Activated CD8-positive, alpha-beta memory T cell treated with anti-CD3 and anti-CD28 coated beads, Interleukin-2, amount 10 ng/mL, durations not matched to agents 7 days and 5 days (primary cell): ENCODE measurements around the gene ACTL7A. TPM values are rescaled to one million over a fixed set of nuclear protein-coding genes. Genes with fewer than 3 reads are reported as not detected.
A peak's percentile ranks its signal among the peaks of the same experiment; 100 is the strongest.
"Not testable (repeated sequence)": the region's sequence is repeated elsewhere in the genome, so short reads cannot be mapped to it uniquely, and the experiment has no call there.

Experiments
- ATAC-seq: fragments of 150-1000 bp; cut with Tn5 transposase; one replicate; pipeline ENCODE4 v1.10.0; 2021; ENCODE audit warnings: moderate library complexity
- CTCF ChIA-PET: fragments of 350-600 bp; sonication (Branson Sonifier 250); formaldehyde crosslinking; loops from one replicate; lab custom pipeline; 2021; ENCODE audit warnings: antibody characterized with exemption; lab: Charles Lee
- DNase-seq: peaks from one replicate; pipeline ENCODE4 v3.0.0-alpha.2; 2020
- H3K27ac Mint-ChIP-seq: one replicate; pipeline ENCODE4 v1.8.0; 2021; ENCODE audit warnings: mild to moderate bottlenecking, mixed read lengths
- H3K27me3 Mint-ChIP-seq: one replicate; pipeline ENCODE4 v1.8.0; 2021; ENCODE audit warnings: mixed read lengths
- H3K36me3 Mint-ChIP-seq: one replicate; pipeline ENCODE4 v1.8.0; 2021; ENCODE audit warnings: mild to moderate bottlenecking, mixed read lengths
- H3K4me1 Mint-ChIP-seq: one replicate; pipeline ENCODE4 v1.8.0; 2021; ENCODE audit warnings: mixed read lengths
- H3K4me3 Mint-ChIP-seq: one replicate; pipeline ENCODE4 v1.8.0; 2021; ENCODE audit warnings: mild to moderate bottlenecking, moderate library complexity, mixed read lengths
- H3K9me3 Mint-ChIP-seq: one replicate; pipeline ENCODE4 v1.8.0; 2022; ENCODE audit warnings: low read depth, mixed read lengths
- total RNA-seq, 2 experiments: library from RNA; stranded (reverse); gene quantifications; one replicate each; pipeline ENCODE4 v1.2.3, GENCODE V29; 2021

Gene ACTL7A
- total RNA-seq, 2 experiments from 2014 or later, result not detected

GRCh38 chr9:108874058-108874788 is 12.2 kb downstream of the ACTL7A start:
- ATAC-seq (no peak), DNase-seq (no peak)
- H3K9me3 Mint-ChIP-seq, result peaks cover 6% of the 10 kb centered on the region
- H3K4me1 Mint-ChIP-seq, result no peaks in the 10 kb centered on the region
- H3K4me3 Mint-ChIP-seq, result no peak overlapping the region
- CTCF ChIA-PET, result no interaction called here
- peaks cover 47% of the 10 kb centered on the region for H3K36me3 Mint-ChIP-seq
- no peaks in the 10 kb centered on the region for H3K27me3 Mint-ChIP-seq
- H3K27ac Mint-ChIP-seq, result no peak overlapping the region

- peaks cover 45% of the 10 kb centered on the region for H3K36me3 Mint-ChIP-seq
- H3K4me3 Mint-ChIP-seq, result no peak overlapping the region
- H3K9me3 Mint-ChIP-seq, result peaks cover 6% of the 10 kb centered on the region
- no peak overlapping the region for H3K27ac Mint-ChIP-seq
- CTCF ChIA-PET, result no interaction called here
- no peaks in the 10 kb centered on the region for H3K27me3 Mint-ChIP-seq
- DNase-seq (no peak), ATAC-seq (no peak)
- H3K4me1 Mint-ChIP-seq, result no peaks in the 10 kb centered on the region
Observed at GRCh38 chr9:108876425-108876824, 14.4 kb downstream of the ACTL7A start.

- Mint-ChIP-seq H3K27me3 (no peaks in the 10 kb centered on the region), H3K36me3 (peaks cover 43% of the 10 kb centered on the region), H3K9me3 (no peaks in the 10 kb centered on the region)
Observed at GRCh38 chr9:108877524-108877923, 15.5 kb downstream of the ACTL7A start.

DNA sequence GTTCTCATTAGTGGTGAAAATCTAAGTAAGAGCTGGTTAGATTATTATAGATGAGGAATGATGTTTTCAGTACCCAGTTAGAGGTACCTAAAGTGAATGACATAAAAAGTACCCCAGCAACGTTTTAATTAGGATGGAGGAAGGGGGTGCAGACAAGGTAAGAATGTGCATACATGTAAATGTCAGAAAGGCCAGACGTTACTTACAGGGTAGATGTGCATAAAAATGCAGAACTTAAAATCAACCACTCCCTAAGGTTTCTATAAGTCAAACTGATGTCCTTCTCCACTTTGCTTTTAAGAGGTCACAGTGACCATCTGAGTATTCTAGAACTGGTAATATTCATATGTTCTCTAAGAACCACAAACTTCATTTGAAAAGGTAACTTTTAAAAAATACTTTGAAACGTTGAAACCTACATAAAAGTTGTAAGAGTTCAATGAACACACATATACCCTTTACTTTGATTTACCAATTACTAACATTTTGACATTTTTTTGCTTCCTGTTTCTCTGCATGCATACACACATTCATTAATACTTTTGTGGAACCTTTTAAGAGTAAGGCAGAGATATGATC is 18.8 kb downstream of the ACTL7A start:
- Mint-ChIP-seq H3K9me3 (no peaks in the 10 kb centered on the region), H3K4me3 (no peak overlapping the region), H3K27me3 (no peaks in the 10 kb centered on the region), H3K4me1 (peaks cover 3% of the 10 kb centered on the region), H3K27ac (no peak overlapping the region), H3K36me3 (peaks cover 39% of the 10 kb centered on the region)
- no peak for DNase-seq
- ATAC-seq, result no peak
- CTCF ChIA-PET, result no interaction called here

More at GRCh38 chr9:108877524-108877923, 15.5 kb downstream of the ACTL7A start:
- Mint-ChIP-seq H3K4me3 (no peak overlapping the region), H3K4me1 (no peaks in the 10 kb centered on the region), H3K27ac (no peak overlapping the region)
- DNase-seq (no peak), ATAC-seq (no peak)
- CTCF ChIA-PET, result interaction anchor here (1.4 kb wide), 1 partner anchor 12 kb away, joined by 4 read pairs; no protein-coding TSS in a partner anchor

GRCh38 chr9:108882052-108882888 is 20.2 kb downstream of the ACTL7A start:
- Mint-ChIP-seq H3K4me3 (no peak overlapping the region), H3K9me3 (no peaks in the 10 kb centered on the region), H3K36me3 (peaks cover 35% of the 10 kb centered on the region), H3K27ac (no peak overlapping the region), H3K27me3 (no peaks in the 10 kb centered on the region), H3K4me1 (peaks cover 10% of the 10 kb centered on the region)
- no peak for DNase-seq
- ATAC-seq, result no peak
- CTCF ChIA-PET, result no interaction called here

- CTCF ChIA-PET, result no interaction called here
Observed at GRCh38 chr9:108883085-108883484, 21.0 kb downstream of the ACTL7A start.

GRCh38 chr9:108884701-108885100 is 22.6 kb downstream of the ACTL7A start:
- peaks cover 10% of the 10 kb centered on the region for H3K4me1 Mint-ChIP-seq

More at GRCh38 chr9:108883085-108883484, 21.0 kb downstream of the ACTL7A start:
- no peak for ATAC-seq
- H3K9me3 Mint-ChIP-seq, result no peaks in the 10 kb centered on the region
- no peak overlapping the region for H3K27ac Mint-ChIP-seq
- H3K36me3 Mint-ChIP-seq, result peaks cover 30% of the 10 kb centered on the region
- H3K4me1 Mint-ChIP-seq, result peaks cover 10% of the 10 kb centered on the region
- no peak for DNase-seq
- no peak overlapping the region for H3K4me3 Mint-ChIP-seq
- H3K27me3 Mint-ChIP-seq, result no peaks in the 10 kb centered on the region

DNA sequence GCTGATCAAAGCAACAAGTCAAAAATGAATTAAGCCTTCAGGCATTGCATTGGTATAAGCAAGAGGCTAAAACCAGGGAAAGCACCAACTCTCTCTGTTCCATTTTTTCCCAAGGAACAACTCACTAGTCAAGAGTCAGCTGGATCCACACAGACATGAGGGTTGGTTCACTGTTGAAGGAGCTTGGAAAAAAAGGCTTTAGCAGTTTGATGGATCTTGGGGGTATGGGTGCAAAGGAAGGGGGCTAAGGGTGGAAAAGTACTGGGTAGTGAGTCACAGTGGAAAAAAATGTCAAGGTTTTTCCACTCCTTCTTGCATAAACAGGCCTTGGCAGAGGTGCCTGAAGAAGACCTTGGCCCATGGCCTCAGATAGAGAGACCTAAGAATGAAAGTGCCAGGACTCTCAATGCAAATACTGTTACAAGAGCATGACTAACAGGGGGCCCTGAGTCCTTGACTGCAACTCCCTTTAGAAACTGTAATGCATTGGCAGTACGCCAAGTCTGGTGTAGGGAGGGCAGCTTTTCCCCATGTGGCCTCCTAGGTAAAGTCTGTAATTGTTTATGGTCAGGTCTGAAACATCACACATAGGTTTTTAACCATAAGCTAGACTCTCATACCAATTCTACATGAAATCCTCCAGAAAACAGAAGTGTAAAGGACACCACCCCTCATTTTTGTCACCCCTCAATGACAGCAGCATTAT is 23.7 kb downstream of the ACTL7A start:
- Mint-ChIP-seq H3K9me3 (no peaks in the 10 kb centered on the region), H3K36me3 (peaks cover 25% of the 10 kb centered on the region), H3K27me3 (no peaks in the 10 kb centered on the region), H3K4me1 (peaks cover 10% of the 10 kb centered on the region), H3K4me3 (no peak overlapping the region), H3K27ac (peak overlapping the region; percentile 33)
- DNase-seq (peak; percentile 47), ATAC-seq (peak; percentile 81)
- CTCF ChIA-PET, result interaction anchor here (1.0 kb wide), 1 partner anchor 157 kb away, joined by 3 read pairs; no protein-coding TSS in a partner anchor

More at GRCh38 chr9:108884701-108885100, 22.6 kb downstream of the ACTL7A start:
- Mint-ChIP-seq H3K36me3 (peaks cover 25% of the 10 kb centered on the region), H3K27me3 (no peaks in the 10 kb centered on the region), H3K4me3 (no peak overlapping the region), H3K27ac (no peak overlapping the region), H3K9me3 (no peaks in the 10 kb centered on the region)
- DNase-seq (no peak), ATAC-seq (no peak)
- CTCF ChIA-PET, result no interaction called here

DNA sequence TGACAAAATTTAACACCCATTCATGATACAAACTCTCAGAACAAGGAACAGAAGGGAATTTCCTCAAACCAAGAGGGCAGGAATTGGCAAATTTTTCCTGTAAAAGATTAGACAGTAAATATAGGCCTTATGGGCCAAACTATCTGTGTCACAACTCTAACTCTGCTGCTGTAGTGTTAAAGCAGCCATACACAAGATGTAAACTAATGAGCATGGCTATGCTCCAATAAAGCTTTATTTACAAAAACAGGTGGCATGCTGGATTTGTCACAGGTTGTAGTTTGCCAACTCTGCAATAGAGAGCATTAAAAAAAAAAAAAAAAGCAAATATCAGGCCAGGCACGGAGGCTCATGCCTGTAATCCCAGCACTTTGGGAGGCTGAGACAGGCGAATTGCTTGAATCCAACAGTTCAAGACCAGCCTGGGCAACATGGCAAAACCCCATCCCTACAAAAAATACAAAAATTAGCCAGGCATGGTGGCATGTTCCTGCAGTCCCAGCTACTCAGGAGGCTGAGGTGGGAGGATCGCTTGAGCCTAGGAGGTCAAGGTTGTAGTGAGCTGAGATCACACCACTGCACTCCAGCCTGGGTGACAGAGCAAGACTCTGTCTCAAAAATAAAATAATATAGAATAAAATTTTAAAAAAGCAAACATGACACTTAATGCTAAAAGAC is 24.7 kb downstream of the ACTL7A start:
- H3K9me3 Mint-ChIP-seq, CTCF ChIA-PET, H3K4me1 Mint-ChIP-seq, ATAC-seq, H3K4me3 Mint-ChIP-seq, H3K27me3 Mint-ChIP-seq, DNase-seq, H3K27ac Mint-ChIP-seq: not testable (repeated sequence)
- H3K36me3 Mint-ChIP-seq, result peaks cover 25% of the 10 kb centered on the region

- peaks cover 20% of the 10 kb centered on the region for H3K36me3 Mint-ChIP-seq
- H3K27me3 Mint-ChIP-seq, result no peaks in the 10 kb centered on the region
- no peaks in the 10 kb centered on the region for H3K9me3 Mint-ChIP-seq
- H3K4me3 Mint-ChIP-seq, result no peak overlapping the region
- no peak overlapping the region for H3K27ac Mint-ChIP-seq
- H3K4me1 Mint-ChIP-seq, result peaks cover 10% of the 10 kb centered on the region
- ATAC-seq (no peak), DNase-seq (no peak)
- CTCF ChIA-PET, result interaction anchor here (0.8 to 1.1 kb wide), 3 partner anchors 11 to 428 kb away, joined by 3 to 4 read pairs (median 3); no protein-coding TSS in a partner anchor
Observed at GRCh38 chr9:108889649-108890067, 27.6 kb downstream of the ACTL7A start.

DNA sequence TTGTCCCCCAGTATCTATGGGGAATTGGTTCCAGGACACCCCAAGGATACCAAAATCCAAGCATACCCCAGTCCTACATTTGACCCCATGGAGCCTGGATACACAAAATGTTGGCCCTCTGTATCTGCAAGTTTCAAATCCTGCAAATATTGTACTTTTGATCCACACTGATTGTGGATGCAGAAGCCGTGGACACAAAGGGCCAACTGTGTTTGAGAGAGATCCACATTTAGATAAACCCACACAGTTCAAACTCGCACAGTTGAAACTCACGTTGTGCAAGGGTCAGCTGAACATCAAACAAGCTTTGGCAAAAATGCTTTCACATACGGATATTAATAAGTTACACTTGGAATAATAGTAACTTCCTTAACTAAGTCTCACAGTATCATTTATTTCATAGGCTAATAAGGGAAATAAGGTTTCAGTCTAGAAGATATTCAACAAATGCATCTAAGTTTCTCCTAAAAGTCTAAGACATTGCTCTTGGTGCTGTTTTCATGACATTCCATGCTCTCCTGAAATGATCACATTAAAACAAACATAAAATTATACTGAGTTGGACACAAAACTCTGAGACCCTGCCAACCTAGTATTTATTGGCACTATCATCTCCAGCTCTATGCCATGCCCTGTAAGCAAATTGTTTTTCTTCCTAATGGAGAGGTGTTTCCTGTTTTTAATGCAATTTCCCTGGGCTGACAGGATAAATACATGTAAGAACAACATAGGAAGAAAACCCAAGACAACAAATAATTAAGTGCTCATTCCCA is 32.3 kb downstream of the ACTL7A start:
- ATAC-seq (no peak), DNase-seq (no peak)
- Mint-ChIP-seq H3K4me1 (no peaks in the 10 kb centered on the region), H3K27ac (no peak overlapping the region), H3K4me3 (no peak overlapping the region), H3K36me3 (peaks cover 29% of the 10 kb centered on the region), H3K9me3 (no peaks in the 10 kb centered on the region), H3K27me3 (no peaks in the 10 kb centered on the region)
- CTCF ChIA-PET, result no interaction called here
